Measurements from ENCODE around the gene PEX16. TPM values are rescaled to one million over a fixed set of nuclear protein-coding genes. Genes with fewer than 3 reads are reported as not detected.

The PEX16 gene
- total RNA-seq, 1 donor from 2014 or later: 16.3 TPM

GRCh38 chr11:45879803-45880686, 37.6 kb downstream of the PEX16 start:
- no peak for DNase-seq (ENCODE audit: low read depth)

- DNase-seq (ENCODE audit: low read depth): no peak
These were observed 39.8 kb downstream of the PEX16 start for GRCh38 chr11:45877845-45878244.

GRCh38 chr11:45877221-45877620, 40.5 kb downstream of the PEX16 start:
- no peak for DNase-seq (ENCODE audit: low read depth)

DNA sequence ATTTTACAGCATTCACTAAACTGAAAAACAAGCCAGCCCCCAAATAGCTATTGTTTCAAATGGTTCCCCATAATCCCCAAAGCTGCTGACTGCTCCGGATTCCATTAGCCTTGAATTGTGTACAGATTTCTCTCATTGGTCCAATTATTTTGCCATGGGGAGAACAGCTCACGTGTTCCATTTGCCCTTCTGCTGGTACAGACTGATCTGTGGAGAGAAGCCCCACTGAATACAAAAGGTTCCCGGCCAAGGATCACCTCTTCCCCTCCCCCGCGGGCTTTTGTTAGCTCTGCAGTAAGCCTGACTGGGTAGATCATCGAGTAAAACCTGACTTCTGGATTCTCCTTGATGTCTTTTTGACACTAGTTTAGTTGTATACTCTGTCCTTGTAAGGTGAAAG, 41.3 kb downstream of the PEX16 start:
- DNase-seq (ENCODE audit: low read depth): no peak

GRCh38 chr11:45872651-45873356, 44.9 kb downstream of the PEX16 start:
- DNase-seq (ENCODE audit: low read depth): peak; percentile 57

DNA sequence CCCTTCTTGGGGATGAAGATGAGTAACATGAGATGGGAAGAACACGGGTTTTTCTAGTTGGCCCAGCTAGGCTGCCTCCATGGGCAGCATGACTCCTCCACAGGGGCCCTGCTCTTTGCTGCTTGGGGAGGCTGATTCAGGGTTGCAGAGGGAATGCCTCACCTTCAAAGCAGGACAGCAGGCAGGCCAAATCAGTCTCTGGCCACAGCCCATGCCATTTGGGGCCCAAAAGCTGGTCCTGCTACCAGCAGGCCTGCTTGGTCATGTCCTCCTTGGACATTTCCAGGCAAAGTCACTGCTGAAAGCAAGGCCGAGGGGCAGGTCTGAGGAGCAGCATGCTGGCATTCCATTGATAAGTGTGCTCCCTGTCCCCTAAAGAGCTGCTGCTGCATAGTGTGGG, 46.0 kb downstream of the PEX16 start:
- DNase-seq (ENCODE audit: low read depth): no peak

GRCh38 chr11:45870706-45871105, 47.0 kb downstream of the PEX16 start:
- DNase-seq (ENCODE audit: low read depth): no peak

- DNase-seq (ENCODE audit: low read depth): no peak
These were observed 48.1 kb downstream of the PEX16 start for GRCh38 chr11:45869551-45869950.

- no peak for DNase-seq (ENCODE audit: low read depth)
These were observed 53.6 kb downstream of the PEX16 start for GRCh38 chr11:45864041-45864440.

DNA sequence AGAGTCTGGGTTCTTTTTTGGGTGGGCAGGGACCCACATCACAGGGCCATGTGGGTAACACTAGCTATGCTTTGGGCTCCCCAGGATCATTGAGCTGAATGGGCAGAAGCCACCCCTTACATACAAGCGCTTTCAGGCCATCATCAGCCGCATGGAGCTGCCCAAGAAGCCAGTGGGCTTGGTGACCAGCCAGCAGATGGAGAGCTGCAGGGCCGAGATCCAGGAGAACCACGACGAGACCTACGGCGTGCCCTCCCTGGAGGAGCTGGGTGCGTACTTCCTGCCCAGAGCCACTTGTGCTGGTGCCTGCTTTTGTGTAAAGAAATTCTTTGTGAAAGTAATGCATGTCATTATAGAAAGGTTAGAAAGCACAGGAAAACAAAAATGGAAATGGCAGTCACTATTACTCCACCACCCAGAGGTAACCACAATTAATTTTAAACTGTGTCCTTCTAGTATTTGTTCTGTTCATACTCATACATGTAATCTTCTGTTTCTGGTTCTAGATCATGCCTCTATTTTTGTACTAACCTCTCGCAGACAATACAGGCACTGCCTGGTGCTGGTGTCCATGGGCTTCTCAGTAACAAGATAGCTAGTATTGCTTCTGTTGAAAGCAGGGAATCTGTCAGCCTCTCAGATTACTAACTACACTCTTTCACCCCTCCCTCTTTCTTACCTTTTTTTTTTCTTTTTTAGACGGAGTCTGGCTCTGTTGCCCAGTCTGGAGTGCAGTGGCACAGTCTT, 56.7 kb downstream of the PEX16 start:
- DNase-seq (ENCODE audit: low read depth): no peak

DNA sequence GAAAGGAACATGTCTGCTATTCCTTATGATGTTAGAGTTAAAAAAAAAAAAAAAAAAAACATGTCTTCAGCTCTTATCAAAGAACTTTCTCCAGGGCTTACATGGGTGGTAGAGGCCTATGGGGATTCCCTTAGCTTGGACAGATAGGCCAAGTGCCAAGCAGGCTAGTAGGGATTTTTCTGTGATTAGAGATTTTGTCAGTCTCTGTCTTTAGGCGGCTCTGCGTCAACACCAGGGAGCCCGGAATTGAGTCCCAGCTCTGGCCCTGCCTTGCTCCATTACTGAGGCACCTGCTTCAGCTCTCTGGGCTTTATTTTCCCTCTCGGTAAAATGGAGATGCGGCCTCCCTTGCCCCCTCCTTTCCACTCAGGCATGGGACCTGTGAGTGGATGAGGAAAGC, 57.3 kb downstream of the PEX16 start:
- no peak for DNase-seq (ENCODE audit: low read depth)

Other genes starting within 250 kb of the PEX16 start
- 6.4 and 6.9 TPM in 2 replicates for gene SLC35C1, start 112.7 kb downstream of the PEX16 start, total RNA-seq
- 13.5 and 20.0 TPM in 2 replicates for gene CRY2, start 70.4 kb downstream of the PEX16 start, total RNA-seq
- gene MAPK8IP1, start 32.2 kb downstream of the PEX16 start, total RNA-seq: 10.1 and 10.2 TPM in 2 replicates
- 0.29 and 0.42 TPM in 2 replicates for gene FREY1, start 10.6 kb downstream of the PEX16 start, total RNA-seq
- not detected in 2 replicates for gene LARGE2, start 4.8 kb upstream of the PEX16 start, total RNA-seq
- gene PHF21A, start 203.6 kb upstream of the PEX16 start, total RNA-seq: 8.2 and 13.5 TPM in 2 replicates